AG04449 (cell line): ENCODE results near the gene CSRNP2.
A peak's percentile ranks its signal among the peaks of the same experiment; 100 is the strongest.

Experiments
- CTCF ChIA-PET: fragments of 350-600 bp; formaldehyde crosslinking; extraction: SDS; loops from one replicate; lab custom pipeline; 2021; ENCODE audit warnings: antibody characterized with exemption; lab: Yijun Ruan, JAX
- POLR2A ChIA-PET: fragments of 400-600, 350-600 bp; formaldehyde crosslinking; extraction: SDS; loops from one replicate; lab custom pipeline; 2020; ENCODE audit warnings: antibody characterized with exemption, inconsistent platforms; lab: Yijun Ruan, JAX
- DNase-seq: peaks from one replicate; pipeline ENCODE4 v3.0.0-alpha.2; 2010; ENCODE audit warnings: low read depth, low spot score
- H3K4me3 ChIP-seq: 2 replicates; pipeline ENCODE4 v1.5.1; 2011; ENCODE audit warnings: low read depth, mild to moderate bottlenecking, control low read depth, low read length
- TF ChIP-seq, protein P1 (sequence below): IDR thresholded peaks from one replicate; pipeline ENCODE4 v1.5.1; 2011; ENCODE audit warnings: mild to moderate bottlenecking, moderate library complexity, low read length, control low read depth, inconsistent platforms; ENCODE audit not compliant: insufficient read depth; ENCODE audit errors: missing control alignments

The CSRNP2 gene

GRCh38 chr12:51028126-51028812 is 55.1 kb downstream of the CSRNP2 start:
- DNase-seq = no peak
- TF ChIP-seq, protein P1, sequence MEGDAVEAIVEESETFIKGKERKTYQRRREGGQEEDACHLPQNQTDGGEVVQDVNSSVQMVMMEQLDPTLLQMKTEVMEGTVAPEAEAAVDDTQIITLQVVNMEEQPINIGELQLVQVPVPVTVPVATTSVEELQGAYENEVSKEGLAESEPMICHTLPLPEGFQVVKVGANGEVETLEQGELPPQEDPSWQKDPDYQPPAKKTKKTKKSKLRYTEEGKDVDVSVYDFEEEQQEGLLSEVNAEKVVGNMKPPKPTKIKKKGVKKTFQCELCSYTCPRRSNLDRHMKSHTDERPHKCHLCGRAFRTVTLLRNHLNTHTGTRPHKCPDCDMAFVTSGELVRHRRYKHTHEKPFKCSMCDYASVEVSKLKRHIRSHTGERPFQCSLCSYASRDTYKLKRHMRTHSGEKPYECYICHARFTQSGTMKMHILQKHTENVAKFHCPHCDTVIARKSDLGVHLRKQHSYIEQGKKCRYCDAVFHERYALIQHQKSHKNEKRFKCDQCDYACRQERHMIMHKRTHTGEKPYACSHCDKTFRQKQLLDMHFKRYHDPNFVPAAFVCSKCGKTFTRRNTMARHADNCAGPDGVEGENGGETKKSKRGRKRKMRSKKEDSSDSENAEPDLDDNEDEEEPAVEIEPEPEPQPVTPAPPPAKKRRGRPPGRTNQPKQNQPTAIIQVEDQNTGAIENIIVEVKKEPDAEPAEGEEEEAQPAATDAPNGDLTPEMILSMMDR = peak; percentile 2
- CTCF ChIA-PET = interaction anchor here (0.8 to 3.8 kb wide), 10 partner anchors 9 to 323 kb away, joined by 3 to 20 read pairs (median 4); partner anchors contain the start of gene SMAGP
- H3K4me3 ChIP-seq = no peak overlapping the region
- POLR2A ChIA-PET = no interaction called here

- no peak overlapping the region for H3K4me3 ChIP-seq
- no peak for DNase-seq
- CTCF ChIA-PET = interaction anchor here (0.8 to 3.8 kb wide), 6 partner anchors 40 to 313 kb away, joined by 3 to 20 read pairs (median 9); partner anchors contain the start of gene SMAGP
- TF ChIP-seq, protein P1 = no peak
- POLR2A ChIA-PET = no interaction called here
These were observed 56.0 kb downstream of the CSRNP2 start for GRCh38 chr12:51027342-51027835.

- peak within 1 kb of the TSS; percentile 95 for H3K4me3 ChIP-seq
- ChIA-PET POLR2A (interaction anchor here (1.2 to 1.4 kb wide), 3 partner anchors 18 to 262 kb away, joined by 4 read pairs; no protein-coding TSS in a partner anchor), CTCF (interaction anchor here (0.7 to 3.8 kb wide), 12 partner anchors 10 to 324 kb away, joined by 3 to 15 read pairs (median 5); partner anchors contain the start of gene LETMD1)
- TF ChIP-seq, protein P1 = no peak
- DNase-seq = peak; percentile 59
These were observed 57.4 kb downstream of the CSRNP2 start, which contains the start of gene SLC11A2 for GRCh38 chr12:51025836-51026638. Gene SLC11A2 (minus strand): TSS chr12:51026384. CDS start chr12:51010728, 15,656 bp downstream.

- ChIA-PET CTCF (interaction anchor here (1.0 to 3.8 kb wide), 9 partner anchors 13 to 324 kb away, joined by 3 to 15 read pairs (median 5); partner anchors contain the start of gene LETMD1), POLR2A (interaction anchor here (1.3 to 1.4 kb wide), 2 partner anchors 41 to 261 kb away, joined by 4 read pairs; no protein-coding TSS in a partner anchor)
- TF ChIP-seq, protein P1 = no peak
- DNase-seq = no peak
- H3K4me3 ChIP-seq = peak overlapping the region; percentile 95
These were observed 58.0 kb downstream of the CSRNP2 start for GRCh38 chr12:51025338-51025835.

DNA sequence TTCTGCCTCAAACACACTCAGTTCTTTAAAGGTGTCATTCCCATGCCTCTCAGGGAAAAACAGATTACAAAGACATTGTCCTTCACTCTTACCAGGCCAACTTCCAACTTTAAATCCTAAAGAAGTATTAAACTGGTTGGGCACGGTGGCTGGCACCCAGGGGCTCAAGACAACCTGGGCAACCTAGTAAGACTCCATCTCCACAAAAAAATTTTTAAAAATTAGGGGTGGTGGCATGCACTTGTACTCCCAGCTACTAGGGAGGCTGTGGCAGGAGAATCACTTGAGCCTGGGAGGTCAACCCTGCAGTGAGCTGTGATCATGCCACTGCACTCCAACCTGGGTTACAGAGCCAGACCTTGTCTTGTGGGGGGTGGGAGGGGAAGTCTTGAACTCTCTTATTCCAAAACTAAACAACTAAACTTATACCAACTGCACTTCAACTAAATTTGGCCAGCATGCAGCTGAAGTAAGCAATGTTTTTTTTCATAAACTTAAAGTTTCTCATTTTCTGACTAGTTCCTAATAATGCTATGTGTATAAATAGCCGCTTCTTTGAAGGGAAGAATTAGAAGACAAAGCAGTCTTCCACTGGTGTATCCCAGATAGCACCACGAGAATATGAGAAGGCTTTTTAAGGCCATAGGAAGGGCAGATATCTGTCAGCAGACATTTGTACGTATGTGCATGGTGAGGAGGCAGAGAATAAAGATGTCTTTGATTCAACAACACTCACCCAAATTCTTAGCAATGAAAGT is 59.6 kb downstream of the CSRNP2 start:
- ChIA-PET POLR2A (interaction anchor here (1.0 kb wide), 1 partner anchor 60 kb away, joined by 3 read pairs; no protein-coding TSS in a partner anchor), CTCF (interaction anchor here (2.8 kb wide), 2 partner anchors 198 to 326 kb away, joined by 7 to 8 read pairs; no protein-coding TSS in a partner anchor)
- no peak for DNase-seq
- H3K4me3 ChIP-seq = peak overlapping the region; percentile 95
- TF ChIP-seq, protein P1 = no peak
